Peyer's patch (tissue), 4 donors: Measurements from ENCODE around the gene RUNX1.

ENCODE experiments used
- CTCF ChIP-seq, 6 experiments: fragments of 450-650 bp in 4 of 6; fragments of 200-600 bp in 2 of 6; sonication (generic) in 1 of 6; IDR thresholded peaks; one replicate each; pipeline ENCODE4 v1.5.1; 2017 to 2019; ENCODE audit warnings: antibody characterized with exemption in 6 of 6, mild to moderate bottlenecking in 3 of 6, moderate library complexity in 1 of 6
- POLR2A ChIP-seq, 2 donors: fragments of 450-650 bp; IDR thresholded peaks; one replicate each; pipeline ENCODE4 v1.5.1; 2017; ENCODE audit warnings: antibody characterized with exemption in 2 of 2, mild to moderate bottlenecking in 2 of 2, moderate library complexity in 2 of 2

GRCh38 chr21:34822942-34823341 lies 226.2 kb downstream of the RUNX1 start:
- TF ChIP-seq POLR2A (IDR thresholded peaks at IDR 0.05) (no peak), CTCF (IDR thresholded peaks at IDR 0.05) (no peak)
